WTC11 (cell line): Measurements from ENCODE around the gene CARD11. TPM values are rescaled to one million over a fixed set of nuclear protein-coding genes. Genes with fewer than 3 reads are reported as not detected.

Experiments used
- ATAC-seq: fragments of 200-7000 bp; cut with Tn5 transposase; 2 replicates; pipeline ENCODE4 v1.10.0; 2021; ENCODE audit warnings: mild to moderate bottlenecking, moderate library complexity
- CTCF ChIA-PET: fragments of 300-600 bp; sonication (Branson Sonifier 250); formaldehyde crosslinking; loops from one replicate; lab custom pipeline; 2021; ENCODE audit warnings: antibody characterized with exemption; lab: Charles Lee
- POLR2A ChIA-PET: fragments of 350-600 bp; sonication (Branson Sonifier 250); formaldehyde crosslinking; loops from one replicate; lab custom pipeline; 2021; ENCODE audit warnings: antibody characterized with exemption; lab: Charles Lee
- DNase-seq: peaks from one replicate; pipeline ENCODE4 v3.0.0; 2021; ENCODE audit warnings: low spot score
- H3K27ac Mint-ChIP-seq: 2 replicates; pipeline ENCODE4 v1.8.0; 2021; ENCODE audit warnings: mixed read lengths
- H3K27me3 Mint-ChIP-seq: 2 replicates; pipeline ENCODE4 v1.8.0; 2021; ENCODE audit warnings: low read depth, mild to moderate bottlenecking, moderate library complexity, mixed read lengths
- H3K36me3 Mint-ChIP-seq: 2 replicates; pipeline ENCODE4 v1.8.0; 2021; ENCODE audit warnings: mixed read lengths
- H3K4me1 Mint-ChIP-seq: 2 replicates; pipeline ENCODE4 v1.8.0; 2022; ENCODE audit warnings: mixed read lengths
- H3K4me3 Mint-ChIP-seq: 2 replicates; pipeline ENCODE4 v1.8.0; 2021; ENCODE audit warnings: mild to moderate bottlenecking, moderate library complexity, mixed read lengths
- H3K9me3 Mint-ChIP-seq: 2 replicates; pipeline ENCODE4 v1.8.0; 2021; ENCODE audit warnings: mixed read lengths
- ATF1 ChIP-seq: sonication (generic); formaldehyde crosslinking; IDR thresholded peaks from 2 replicates; pipeline ENCODE4 v1.8.1; 2023; ENCODE audit warnings: mild to moderate bottlenecking, moderate library complexity, missing genetic modification reagents
- ATF6 ChIP-seq: sonication (generic); formaldehyde crosslinking; IDR thresholded peaks from 2 replicates; pipeline ENCODE4 v1.8.1; 2023; ENCODE audit warnings: mild to moderate bottlenecking, missing genetic modification reagents
- CBFB ChIP-seq: sonication (generic); formaldehyde crosslinking; IDR thresholded peaks from 2 replicates; pipeline ENCODE4 v1.8.1; 2022; ENCODE audit warnings: mild to moderate bottlenecking, low read depth, missing genetic modification reagents
- CREB1 ChIP-seq: sonication (generic); formaldehyde crosslinking; IDR thresholded peaks from 2 replicates; pipeline ENCODE4 v1.8.0; 2023; ENCODE audit warnings: mild to moderate bottlenecking, missing genetic modification reagents
- E2F1 ChIP-seq: sonication (generic); formaldehyde crosslinking; IDR thresholded peaks from 2 replicates; pipeline ENCODE4 v1.8.0; 2022; ENCODE audit warnings: mild to moderate bottlenecking, missing genetic modification reagents
- E2F4 ChIP-seq: sonication (generic); formaldehyde crosslinking; IDR thresholded peaks from 2 replicates; pipeline ENCODE4 v1.8.1; 2022; ENCODE audit warnings: low read depth, mild to moderate bottlenecking, moderate library complexity, missing genetic modification reagents, borderline replicate concordance
- E2F5 ChIP-seq: sonication (generic); formaldehyde crosslinking; IDR thresholded peaks from 2 replicates; pipeline ENCODE4 v1.8.1; 2022; ENCODE audit warnings: mild to moderate bottlenecking, moderate library complexity, missing genetic modification reagents
- ERG ChIP-seq: fragments of 250-450 bp; sonication (Bioruptor Pico); IDR thresholded peaks from 2 replicates; pipeline ENCODE4 v1.8.0; 2021; ENCODE audit warnings: mild to moderate bottlenecking
- ETV6 ChIP-seq: sonication (generic); formaldehyde crosslinking; IDR thresholded peaks from 2 replicates; pipeline ENCODE4 v1.8.1; 2022; ENCODE audit warnings: mild to moderate bottlenecking, missing genetic modification reagents
- FOXJ3 ChIP-seq: sonication (generic); formaldehyde crosslinking; IDR thresholded peaks from 2 replicates; pipeline ENCODE4 v1.9.0; 2021; ENCODE audit warnings: missing genetic modification reagents, mild to moderate bottlenecking, borderline replicate concordance
- FOXP1 ChIP-seq: sonication (generic); formaldehyde crosslinking; IDR thresholded peaks from 2 replicates; pipeline ENCODE4 v1.8.0; 2022; ENCODE audit warnings: missing genetic modification reagents, mild to moderate bottlenecking, moderate library complexity, borderline replicate concordance
- GRHL2 ChIP-seq: fragments of 250-450 bp; sonication (Bioruptor Pico); IDR thresholded peaks from 2 replicates; pipeline ENCODE4 v1.8.0; 2022; ENCODE audit warnings: mild to moderate bottlenecking, moderate library complexity; ENCODE audit not compliant: insufficient replicate concordance, severe bottlenecking
- KAT7 ChIP-seq: sonication (generic); formaldehyde crosslinking; IDR thresholded peaks from 2 replicates; pipeline ENCODE4 v1.8.1; 2023; ENCODE audit warnings: missing genetic modification reagents, mild to moderate bottlenecking, borderline replicate concordance
- NFATC4 ChIP-seq: fragments of 250-450 bp; sonication (Bioruptor Pico); IDR thresholded peaks from 2 replicates; pipeline ENCODE4 v1.9.0; 2021; ENCODE audit warnings: mild to moderate bottlenecking
- NFE2L1 ChIP-seq: sonication (generic); formaldehyde crosslinking; IDR thresholded peaks from 2 replicates; pipeline ENCODE4 v1.8.1; 2023; ENCODE audit warnings: missing genetic modification reagents
- OVOL2 ChIP-seq: fragments of 250-450 bp; sonication (Bioruptor Pico); IDR thresholded peaks from 2 replicates; pipeline ENCODE4 v1.9.0; 2021; ENCODE audit warnings: mild to moderate bottlenecking, borderline replicate concordance
- SP1 ChIP-seq: sonication (generic); formaldehyde crosslinking; conservative IDR thresholded peaks from 2 replicates; pipeline ENCODE4 v1.8.1; 2022; ENCODE audit warnings: missing genetic modification reagents
- ZBTB43 ChIP-seq: sonication (generic); formaldehyde crosslinking; IDR thresholded peaks from 2 replicates; pipeline ENCODE4 v1.8.1; 2023; ENCODE audit warnings: mild to moderate bottlenecking, missing genetic modification reagents
- ZNF121 ChIP-seq: sonication (generic); formaldehyde crosslinking; IDR thresholded peaks from 2 replicates; pipeline ENCODE4 v1.8.0; 2023; ENCODE audit warnings: missing genetic modification reagents
- ZNF219 ChIP-seq: sonication (generic); formaldehyde crosslinking; IDR thresholded peaks from 2 replicates; pipeline ENCODE4 v1.8.0; 2023; ENCODE audit warnings: missing genetic modification reagents, mild to moderate bottlenecking, borderline replicate concordance
- ZNF512 ChIP-seq: sonication (generic); formaldehyde crosslinking; IDR thresholded peaks from 2 replicates; pipeline ENCODE4 v1.8.1; 2022; ENCODE audit warnings: missing genetic modification reagents, borderline replicate concordance
- total RNA-seq: library from RNA; stranded (reverse); gene quantifications from 3 replicates; pipeline ENCODE4 v1.2.3, GENCODE V29; 2021

Gene CARD11
- total RNA-seq, 1 experiment from 2014 or later = 40.8 TPM

- Mint-ChIP-seq H3K4me3 (no peak overlapping the region), H3K27me3 (no peaks in the 10 kb centered on the region), H3K4me1 (no peaks in the 10 kb centered on the region), H3K27ac (no peak overlapping the region), H3K9me3 (no peaks in the 10 kb centered on the region), H3K36me3 (peaks cover 10% of the 10 kb centered on the region; the same call in 1 of the 2 replicates)
- CTCF ChIA-PET = interaction anchor here (2.4 kb wide), 1 partner anchor 15 kb away, joined by 7 read pairs; no protein-coding TSS in a partner anchor
- DNase-seq (no peak), ATAC-seq (no peak)
- TF ChIP-seq ZBTB43 (CRISPR knock-in tag) (no peak), ZNF512 (CRISPR knock-in tag) (no peak), NFE2L1 (CRISPR knock-in tag) (no peak), ZNF219 (CRISPR knock-in tag) (no peak), E2F4 (CRISPR knock-in tag) (no peak), ATF1 (CRISPR knock-in tag) (no peak), SP1 (CRISPR knock-in tag) (no peak), E2F5 (CRISPR knock-in tag) (no peak)
- POLR2A ChIA-PET = no interaction called here
Observed at GRCh38 chr7:2906197-2906931, 137.3 kb downstream of the CARD11 start.

GRCh38 chr7:2905500-2905899, 138.2 kb downstream of the CARD11 start:
- ChIA-PET POLR2A (no interaction called here), CTCF (interaction anchor here (2.4 kb wide), 1 partner anchor 16 kb away, joined by 7 read pairs; no protein-coding TSS in a partner anchor)
- Mint-ChIP-seq H3K9me3 (no peaks in the 10 kb centered on the region), H3K36me3 (peaks cover 10% of the 10 kb centered on the region; the same call in 1 of the 2 replicates), H3K4me1 (no peaks in the 10 kb centered on the region), H3K27me3 (no peaks in the 10 kb centered on the region), H3K4me3 (no peak overlapping the region), H3K27ac (peak overlapping the region; percentile 63; the same call in 1 of the 2 replicates)
- ATAC-seq = no peak
- no peak for TF ChIP-seq FOXP1 (CRISPR knock-in tag)
- TF ChIP-seq E2F4 (CRISPR knock-in tag) = no peak
- no peak for TF ChIP-seq CBFB (CRISPR knock-in tag)
- TF ChIP-seq KAT7 (CRISPR knock-in tag) = no peak
- no peak for TF ChIP-seq E2F1 (CRISPR knock-in tag)
- no peak for TF ChIP-seq ZNF121
- TF ChIP-seq OVOL2 (CRISPR knock-in tag) = no peak
- no peak for TF ChIP-seq NFATC4 (CRISPR knock-in tag)
- TF ChIP-seq ERG (CRISPR knock-in tag) = no peak
- TF ChIP-seq ZNF512 (CRISPR knock-in tag) = no peak
- TF ChIP-seq GRHL2 (CRISPR knock-in tag) = no peak
- no peak for TF ChIP-seq ETV6 (CRISPR knock-in tag)
- TF ChIP-seq ATF6 (CRISPR knock-in tag) = no peak
- no peak for TF ChIP-seq FOXJ3
- no peak for TF ChIP-seq CREB1
- DNase-seq = no peak
